Measurements from ENCODE around the gene TPO.
"Not testable (repeated sequence)": the region's sequence is repeated elsewhere in the genome, so short reads cannot be mapped to it uniquely, and the experiment has no call there.

TPO gene

DNA sequence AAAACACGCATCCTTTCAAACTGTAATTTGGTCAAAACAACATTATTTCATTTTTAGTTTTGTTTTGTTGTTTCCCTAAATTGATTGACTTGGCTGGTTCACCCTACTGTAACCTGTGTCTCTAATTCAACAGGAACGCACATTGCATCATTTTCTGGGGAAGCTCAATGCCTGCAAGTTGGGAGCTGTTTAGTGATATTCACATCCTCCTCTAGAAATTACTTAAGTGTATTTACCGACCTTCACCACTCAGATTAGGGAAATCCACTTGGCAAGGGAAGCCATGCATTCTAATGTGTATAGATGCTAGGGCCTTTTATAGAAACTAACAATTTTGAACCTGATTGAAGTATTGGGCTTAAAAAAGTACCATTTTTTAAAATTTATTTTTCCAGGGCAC is 7.3 kb upstream of the TPO start:
- DNase-seq (ENCODE audit: low read depth): no peak

DNA sequence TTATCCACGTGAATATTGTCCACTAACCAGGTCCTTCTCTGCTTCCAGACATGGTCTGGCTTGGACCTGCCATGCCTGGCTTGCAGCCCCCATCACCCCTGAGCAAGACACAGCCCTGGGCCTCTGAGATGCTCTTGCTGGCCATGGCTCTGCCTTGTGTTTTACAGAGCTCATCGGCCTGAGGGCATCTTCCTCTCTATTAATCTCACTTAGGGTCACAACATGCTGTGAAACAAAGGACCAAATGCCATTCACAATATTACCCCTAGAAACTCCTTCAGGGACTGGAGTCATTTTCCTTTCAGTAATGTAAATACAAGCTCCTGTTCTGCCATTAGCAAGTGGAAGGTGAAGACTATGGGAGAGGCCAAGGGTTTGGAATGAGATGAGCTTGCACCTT is 6.8 kb upstream of the TPO start:
- no peak for DNase-seq (ENCODE audit: low read depth)

DNA sequence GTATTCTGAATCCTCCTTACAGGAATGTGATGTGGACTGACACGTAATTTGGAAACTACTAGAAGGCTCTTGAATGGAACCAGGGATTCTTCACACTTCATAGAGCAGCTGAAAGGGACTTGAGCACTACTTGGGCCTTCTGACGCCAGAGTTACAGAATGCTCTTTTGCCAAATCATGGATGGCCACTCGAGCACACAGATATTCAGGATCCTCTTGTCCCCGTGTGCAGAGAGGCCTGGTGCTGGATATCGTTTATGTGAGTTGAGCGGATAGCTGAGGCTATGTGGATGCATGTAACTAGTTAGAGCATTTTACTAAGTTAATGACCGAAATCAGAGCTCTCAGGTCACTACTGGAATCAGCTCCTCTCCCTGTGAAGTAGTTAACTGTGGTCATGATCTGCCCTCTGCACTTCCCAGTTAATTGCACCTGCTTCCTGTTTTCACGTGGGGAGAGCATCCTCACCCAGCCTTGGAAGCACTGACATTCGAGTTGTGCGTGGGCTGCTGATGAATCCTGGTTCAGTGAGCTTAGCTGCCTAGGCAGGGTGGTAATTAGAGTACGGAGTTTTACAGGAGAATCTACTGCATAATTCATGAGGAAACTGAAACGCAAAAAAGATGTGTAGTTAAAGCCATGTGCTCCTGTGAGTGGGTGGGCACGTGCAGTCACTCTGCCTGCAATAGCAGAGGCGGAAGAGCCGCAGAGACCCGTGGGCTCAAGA is 5.2 kb upstream of the TPO start:
- DNase-seq (ENCODE audit: low read depth): no peak

DNA sequence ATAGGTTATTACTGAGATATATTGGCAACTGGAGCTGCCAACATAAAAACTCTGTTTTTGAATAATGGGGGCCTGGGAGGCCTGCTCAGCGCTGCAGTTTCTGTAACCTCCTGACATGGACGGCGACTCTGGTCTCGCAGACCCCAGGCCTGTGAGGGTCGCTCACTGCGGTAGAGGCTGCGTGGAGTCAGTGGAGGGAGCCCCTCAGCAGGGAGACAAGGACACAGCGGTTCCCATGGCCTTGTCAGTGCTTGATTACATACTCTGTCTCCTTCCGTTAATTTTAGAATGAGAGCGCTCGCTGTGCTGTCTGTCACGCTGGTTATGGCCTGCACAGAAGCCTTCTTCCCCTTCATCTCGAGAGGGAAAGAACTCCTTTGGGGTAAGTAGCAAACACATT is 858 bp downstream of the TPO start:
- DNase-seq (ENCODE audit: low read depth): no peak

DNA sequence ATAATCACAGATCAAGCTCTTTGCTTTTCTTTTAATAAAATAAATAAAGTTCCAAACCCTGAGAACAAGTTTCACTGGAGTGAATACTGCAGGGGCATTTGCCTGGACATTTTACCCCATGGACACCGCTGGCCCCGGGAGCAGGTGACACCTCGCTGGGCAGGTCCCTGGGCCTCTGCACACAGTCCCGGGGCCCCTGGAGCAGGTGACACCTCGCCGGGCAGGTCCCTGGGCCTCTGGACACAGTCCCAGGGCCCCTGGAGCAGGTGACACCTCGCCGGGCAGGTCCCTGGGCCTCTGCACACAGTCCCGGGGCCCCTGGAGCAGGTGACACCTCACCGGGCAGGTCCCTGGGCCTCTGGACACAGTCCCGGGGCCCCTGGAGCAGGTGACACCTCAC is 1.6 kb downstream of the TPO start:
- DNase-seq (ENCODE audit: low read depth): not testable (repeated sequence)

DNA sequence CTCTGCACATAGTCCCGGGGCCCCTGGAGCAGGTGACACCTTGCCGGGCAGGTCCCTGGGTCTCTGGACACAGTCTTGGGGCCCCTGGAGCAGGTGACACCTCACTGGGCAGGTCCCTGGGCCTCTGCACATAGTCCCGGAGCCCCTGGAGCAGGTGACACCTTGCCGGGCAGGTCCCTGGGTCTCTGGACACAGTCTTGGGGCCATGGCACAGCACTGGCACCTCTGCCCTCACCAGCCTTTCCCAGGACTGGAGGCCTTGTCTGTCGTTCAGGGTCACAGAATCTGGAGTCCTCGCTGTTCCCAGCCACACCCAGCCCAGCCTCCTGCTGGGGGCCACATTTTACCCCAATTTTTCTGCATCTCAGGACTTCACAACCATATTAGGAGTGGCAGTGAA is 2.2 kb downstream of the TPO start:
- DNase-seq (ENCODE audit: low read depth): no peak

DNA sequence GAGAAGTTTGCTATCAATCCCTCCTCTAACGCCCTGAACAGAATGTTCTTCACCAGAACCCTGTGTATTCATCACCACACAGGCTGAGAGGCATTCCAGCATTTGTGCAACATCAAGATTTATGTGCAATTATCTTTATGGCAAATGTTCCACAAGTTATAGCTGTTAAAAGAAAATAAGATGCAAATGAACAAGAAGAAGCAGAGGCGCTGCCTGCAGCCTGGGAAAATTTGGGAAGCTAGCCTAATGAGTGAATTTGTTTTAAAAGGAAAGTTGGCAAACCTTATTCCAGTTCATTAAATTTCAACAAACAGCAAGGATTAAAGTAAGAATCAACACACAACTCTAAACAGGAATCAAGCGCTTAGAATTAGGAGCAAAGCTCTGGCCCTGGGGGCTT is 5.3 kb downstream of the TPO start:
- no peak for DNase-seq (ENCODE audit: low read depth)

DNA sequence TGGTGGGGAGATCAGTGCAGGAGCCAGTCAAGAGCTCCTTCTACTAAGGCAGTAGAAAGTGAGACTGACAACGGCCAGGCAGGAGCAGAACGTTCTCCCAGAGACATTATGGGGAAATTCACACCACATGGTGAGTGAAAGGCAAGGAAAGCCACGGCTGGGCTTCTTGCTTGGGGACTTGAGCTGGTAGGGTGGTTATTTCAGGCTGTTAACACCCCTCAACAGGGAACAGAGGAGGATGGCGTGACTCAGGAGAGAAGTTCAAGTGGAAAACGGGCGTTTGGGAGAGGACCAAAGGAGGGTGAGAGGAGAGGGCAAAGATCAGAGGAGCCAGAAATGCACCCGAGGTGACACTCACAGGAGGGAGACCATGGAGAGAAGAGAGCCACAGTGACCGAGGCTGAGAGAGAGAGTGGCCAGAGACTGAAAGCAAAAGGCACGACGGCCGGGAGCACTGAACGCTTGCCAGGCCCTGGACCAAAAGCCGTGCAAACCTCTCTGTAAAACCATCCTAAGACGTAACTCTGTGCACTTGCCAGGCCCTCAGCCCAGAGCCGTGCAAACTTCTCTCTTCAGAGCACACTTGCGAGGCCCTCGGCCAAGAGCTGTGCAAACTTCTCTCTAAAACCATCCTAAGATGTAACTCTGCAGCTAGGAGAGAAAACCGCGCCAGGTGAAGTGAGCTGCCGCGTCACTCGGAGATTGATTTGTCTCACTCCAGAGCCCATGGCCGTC is 7.7 kb downstream of the TPO start:
- no peak for DNase-seq (ENCODE audit: low read depth)

DNA sequence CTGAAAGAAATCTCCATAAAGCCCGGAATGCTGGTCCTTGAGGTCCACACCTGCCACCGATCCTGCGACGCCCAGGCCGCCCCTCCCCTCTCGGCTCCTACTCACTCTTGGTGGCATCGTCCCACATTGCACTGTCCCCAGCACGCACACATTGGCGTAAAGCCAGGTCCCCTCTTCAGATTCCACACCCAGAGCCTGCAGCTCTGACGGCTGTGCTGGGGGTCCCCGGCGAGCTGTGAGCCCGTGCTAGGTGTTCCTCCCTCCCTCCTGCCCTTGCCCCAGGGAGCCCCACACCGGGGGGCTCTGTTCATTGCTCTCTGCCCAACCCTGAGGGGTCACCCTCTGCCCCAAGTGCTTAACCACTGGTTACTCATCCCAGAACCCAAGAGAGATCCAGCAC is 8.5 kb downstream of the TPO start:
- no peak for DNase-seq (ENCODE audit: low read depth)

DNA sequence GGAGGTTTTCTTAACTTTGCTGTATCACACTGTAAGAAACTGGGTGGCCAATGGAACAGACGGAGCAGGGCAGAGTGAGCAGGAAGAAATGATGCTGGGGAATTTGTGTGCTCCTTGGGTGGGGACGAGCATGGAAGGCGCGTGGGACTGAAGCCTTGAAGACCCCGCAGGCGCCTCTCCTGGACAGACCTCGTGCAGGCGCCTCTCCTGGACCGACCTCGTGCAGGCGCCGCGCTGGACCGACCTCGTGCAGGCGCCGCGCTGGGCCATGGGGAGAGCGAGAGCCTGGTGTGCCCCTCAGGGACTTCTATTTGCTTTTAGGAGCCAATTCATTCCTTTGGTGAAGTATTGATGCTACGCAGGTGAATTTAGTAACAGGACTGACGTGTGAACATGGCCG is 8.9 kb downstream of the TPO start:
- no peak for DNase-seq (ENCODE audit: low read depth)

DNA sequence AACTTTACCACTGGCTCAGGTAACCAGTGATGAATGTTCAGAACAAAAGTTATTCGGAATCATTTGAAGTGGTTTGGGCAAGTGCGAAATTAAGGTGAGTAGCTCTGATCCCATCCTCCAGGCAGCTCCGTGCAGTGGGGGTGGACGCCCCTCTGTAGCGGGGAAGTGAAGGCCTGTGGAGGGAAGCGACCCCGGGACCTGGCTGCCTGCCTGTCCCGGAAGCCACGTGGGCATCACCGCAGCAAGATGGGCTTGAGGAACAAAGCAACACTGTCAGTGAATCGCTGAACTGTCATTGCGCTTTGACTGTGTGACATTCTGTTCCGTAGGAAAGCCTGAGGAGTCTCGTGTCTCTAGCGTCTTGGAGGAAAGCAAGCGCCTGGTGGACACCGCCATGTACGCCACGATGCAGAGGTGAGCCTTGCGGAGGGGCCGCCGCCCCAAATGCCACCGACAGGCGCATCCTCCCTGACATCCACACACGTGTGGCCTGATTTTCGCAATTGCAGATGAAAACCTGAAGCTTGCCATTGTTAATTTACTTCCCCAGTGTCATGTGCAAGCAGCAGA is 9.5 kb downstream of the TPO start:
- no peak for DNase-seq (ENCODE audit: low read depth)

DNA sequence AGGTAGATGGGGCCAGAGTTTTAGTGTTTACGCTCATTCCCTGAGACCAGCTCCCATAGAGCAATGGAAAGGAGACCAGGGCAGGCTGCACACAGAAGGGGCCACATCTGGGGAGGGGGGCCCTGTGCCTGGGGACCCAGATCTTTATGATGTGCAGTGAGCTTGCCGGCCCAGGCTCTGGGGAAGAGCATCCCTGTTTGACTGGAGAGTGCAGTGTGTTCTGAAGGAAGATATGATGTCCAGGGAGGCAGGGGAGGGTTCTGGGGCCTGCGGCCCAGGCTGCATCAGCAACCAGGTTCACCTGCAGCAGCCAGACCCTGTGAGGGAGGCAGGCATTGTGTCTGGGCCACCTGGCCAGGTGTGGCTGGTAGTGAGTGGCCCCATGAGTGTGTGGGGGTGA is 13.8 kb downstream of the TPO start:
- no peak for DNase-seq (ENCODE audit: low read depth)

DNA sequence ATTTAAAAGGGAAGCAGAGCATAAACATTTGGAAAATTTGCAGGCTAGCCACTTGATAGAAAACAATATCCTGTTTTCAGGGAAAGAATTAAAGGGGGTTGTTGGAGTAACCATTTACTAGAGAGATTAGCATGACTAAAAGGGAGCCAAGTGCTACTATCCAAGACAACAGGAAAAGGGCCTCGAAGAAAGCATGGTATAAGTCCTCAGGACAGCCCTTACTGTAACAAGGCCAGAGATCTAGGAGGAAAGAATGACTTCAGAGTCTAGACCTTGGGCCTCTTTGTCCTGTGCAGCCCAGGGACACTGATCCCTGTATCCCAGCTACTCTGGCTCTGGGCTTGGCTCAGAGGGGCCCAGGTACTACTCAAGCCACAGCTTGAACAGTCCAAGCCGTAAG is 16.6 kb downstream of the TPO start:
- DNase-seq (ENCODE audit: low read depth): no peak

DNA sequence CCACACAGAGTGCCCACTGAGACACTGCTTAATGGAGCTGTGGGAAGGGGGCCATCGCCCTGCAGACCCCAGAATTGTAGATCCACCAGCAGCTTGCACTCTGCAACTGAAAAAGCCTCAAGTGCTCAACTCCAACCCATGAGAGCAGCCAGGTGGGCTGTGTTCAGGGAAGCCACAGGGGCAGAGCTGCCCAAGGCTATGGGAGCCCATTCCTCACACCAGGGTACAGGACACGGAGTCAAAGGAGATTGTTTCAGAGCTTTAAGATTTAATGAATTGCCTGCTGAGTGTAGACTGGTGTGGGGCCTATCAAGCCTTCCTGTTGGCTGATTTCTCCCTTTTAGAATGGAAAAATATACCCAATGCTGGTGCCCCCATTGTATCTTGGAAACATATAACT is 17.2 kb downstream of the TPO start:
- DNase-seq (ENCODE audit: low read depth): no peak

DNA sequence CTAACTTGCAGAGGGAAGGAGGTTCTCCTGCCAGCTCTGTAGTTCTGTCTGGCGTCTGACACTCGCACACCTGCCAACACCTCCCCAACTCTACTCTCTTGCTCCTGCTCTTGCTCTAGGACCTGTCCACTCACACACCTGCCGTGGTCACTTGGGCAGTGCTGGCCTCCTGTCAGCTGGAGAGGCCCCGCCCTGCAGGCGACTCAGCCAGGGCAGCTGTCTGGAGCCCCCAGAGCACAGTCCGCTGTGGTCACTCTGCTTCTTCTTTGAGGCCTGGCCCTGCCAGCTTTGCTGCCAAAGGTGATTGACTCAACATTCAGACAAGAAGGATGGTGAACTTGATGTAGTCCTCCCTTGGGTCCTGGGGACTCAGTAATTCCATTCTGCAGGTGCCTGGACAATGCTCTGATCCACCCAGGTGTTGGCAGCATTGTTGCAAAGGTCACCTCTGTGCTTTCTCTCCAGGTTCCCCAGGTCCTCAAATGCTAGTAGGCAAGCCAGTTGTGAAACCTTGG is 18.7 kb downstream of the TPO start:
- DNase-seq (ENCODE audit: low read depth): no peak

DNA sequence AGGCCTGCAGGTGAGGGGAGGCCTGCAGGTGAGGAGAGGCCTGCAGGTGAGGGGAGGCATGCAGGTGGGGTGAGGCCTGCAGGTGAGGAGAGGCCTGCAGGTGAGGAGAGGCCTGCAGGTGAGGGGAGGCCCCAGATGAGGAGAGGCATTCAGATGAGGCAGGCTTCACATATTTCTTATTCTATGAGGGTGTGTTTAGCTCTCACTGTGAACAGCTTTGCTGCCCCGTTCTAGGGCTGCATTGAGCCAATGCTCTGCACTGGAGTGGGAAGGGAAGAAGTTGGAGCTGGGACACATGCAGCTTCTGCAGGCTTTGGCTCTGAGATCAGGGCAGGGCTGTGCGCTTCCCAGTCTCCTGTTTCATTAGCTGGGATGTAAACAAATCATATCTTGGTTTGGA is 19.5 kb downstream of the TPO start:
- DNase-seq (ENCODE audit: low read depth): no peak

DNA sequence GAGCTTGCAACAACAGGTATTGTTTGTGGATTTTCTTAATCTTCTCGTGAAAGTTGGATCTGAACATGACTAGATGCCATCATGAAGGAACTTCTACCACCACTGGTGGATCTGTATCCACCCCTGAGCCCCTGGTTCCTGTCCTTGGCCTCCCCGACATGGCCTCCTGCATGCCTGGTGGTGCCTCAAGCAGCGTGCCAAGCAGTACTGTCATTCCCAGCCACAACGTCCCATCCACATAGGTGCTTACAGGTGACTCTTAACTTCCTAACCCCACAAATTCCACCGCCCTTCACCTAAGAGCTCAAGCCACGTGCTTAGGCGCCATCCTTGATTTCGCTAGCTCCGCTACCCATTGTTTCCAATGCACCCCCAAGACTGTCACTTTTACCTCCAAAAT is 23.1 kb downstream of the TPO start:
- no peak for DNase-seq (ENCODE audit: low read depth)

DNA sequence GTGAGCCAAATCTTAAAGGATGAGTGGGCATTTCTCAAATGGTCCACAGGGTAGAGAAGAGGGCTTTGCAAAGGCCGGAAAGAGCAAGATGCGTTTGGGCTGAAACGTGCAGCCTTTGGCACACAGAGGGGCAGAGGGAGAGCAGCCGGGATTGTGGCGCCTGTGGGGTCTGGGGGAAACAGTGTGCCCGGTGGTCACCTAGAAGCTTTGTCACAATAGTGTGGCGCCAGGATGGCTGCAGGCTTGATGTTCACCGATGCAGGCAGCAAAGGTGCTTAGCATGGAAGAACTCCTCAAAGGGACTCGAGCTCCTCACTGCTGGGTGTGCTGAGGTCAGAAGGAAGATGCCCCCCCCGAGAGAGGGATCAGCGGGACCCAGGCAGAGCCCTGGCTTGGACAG is 23.8 kb downstream of the TPO start:
- DNase-seq (ENCODE audit: low read depth): no peak

DNA sequence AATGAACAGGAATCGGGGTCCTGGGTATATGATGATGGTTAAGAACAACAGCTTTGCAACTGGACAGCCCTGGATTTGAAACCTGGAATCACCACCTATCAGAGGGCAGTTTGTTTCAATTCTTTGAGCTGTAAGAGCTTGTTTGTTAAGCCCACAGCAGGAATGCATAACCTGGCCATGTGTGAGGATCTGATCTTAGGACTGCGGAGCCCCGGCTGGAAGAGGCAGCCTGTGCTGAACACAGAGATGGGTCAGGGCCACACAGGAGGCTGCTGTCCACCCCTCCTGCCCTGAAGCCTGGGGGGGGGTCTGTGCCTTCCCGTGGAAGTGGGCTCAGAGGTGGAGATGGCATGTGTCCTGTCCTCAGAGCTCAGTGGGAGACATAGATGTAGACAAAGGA is 24.3 kb downstream of the TPO start:
- DNase-seq (ENCODE audit: low read depth): no peak

DNA sequence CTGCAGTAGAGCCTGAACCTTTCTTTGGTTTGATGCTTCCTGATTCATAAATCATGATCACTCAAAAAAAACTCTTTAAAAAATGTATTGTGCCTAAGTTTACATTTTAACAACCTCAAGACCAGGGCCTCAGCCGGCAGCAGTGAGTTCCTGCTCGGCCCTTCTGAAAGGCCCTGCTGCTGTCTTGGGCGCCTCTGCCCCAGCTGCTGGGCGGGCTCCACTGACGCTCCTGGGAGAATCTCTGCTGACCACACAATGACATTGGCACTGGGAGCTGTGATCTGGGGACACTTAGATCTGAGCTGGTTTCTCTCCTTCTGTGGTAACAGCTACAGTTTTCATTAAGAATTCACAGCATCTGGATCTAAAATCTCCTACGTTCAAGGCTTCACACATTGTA is 25.7 kb downstream of the TPO start:
- DNase-seq (ENCODE audit: low read depth): no peak

DNA sequence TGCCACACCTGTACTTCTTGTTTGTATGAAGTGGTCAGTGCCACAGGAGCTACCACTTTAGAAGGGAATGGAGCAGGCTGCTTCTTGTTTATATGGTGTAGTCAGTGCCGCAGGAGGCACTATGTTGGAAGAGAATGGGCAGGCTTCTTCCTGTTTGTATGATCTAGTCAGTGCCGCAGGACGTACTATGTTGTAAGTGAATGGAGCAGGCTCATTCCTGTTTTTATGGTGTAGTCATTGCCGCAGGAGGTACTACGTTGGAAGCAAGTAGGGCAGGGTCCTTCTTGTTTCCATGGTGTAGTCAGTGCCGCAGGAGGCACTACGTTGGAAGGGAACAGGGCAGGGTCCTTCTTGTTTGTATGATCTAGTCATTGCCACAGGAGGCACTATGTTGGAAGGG is 27.3 kb downstream of the TPO start:
- no peak for DNase-seq (ENCODE audit: low read depth)

DNA sequence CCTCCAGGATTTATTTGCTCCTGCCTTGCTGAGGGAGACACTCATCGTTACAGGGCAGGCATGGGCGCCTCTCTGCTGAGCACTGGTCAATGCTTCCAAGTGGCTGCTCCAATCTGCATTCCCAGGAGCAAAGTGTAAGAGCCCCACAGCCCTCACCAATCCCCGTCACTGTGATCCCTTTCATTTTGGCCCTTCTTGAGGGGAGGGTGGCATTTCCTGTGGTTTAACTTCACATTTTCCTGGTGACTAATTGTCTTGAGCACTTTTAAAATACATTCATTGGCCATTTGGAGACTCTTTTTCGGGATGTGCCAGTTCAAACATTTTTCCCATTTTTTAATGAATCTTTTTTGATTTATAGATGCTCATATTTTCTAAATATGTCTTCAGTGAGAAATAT is 33.0 kb downstream of the TPO start:
- no peak for DNase-seq (ENCODE audit: low read depth)

DNA sequence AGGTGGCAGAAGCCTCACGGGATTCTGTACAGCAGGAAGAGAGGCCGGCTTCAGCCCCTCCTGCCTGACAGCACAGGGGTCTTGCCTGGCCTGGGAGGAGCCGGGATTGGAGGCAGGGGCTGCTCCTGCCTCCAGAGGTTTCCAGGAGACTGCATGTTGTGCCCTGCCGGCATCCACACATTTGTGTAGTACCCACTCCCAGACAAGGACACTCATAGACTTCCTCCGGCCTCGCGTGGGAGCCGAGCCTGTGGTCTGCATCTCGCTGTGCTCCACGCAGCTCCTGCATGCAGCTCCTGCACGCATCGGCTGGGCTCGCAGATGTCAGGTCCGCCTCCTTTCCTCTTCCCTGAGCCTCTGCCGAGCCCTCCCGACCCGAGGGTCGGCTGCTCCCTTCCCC is 34.7 kb downstream of the TPO start:
- no peak for DNase-seq (ENCODE audit: low read depth)

DNA sequence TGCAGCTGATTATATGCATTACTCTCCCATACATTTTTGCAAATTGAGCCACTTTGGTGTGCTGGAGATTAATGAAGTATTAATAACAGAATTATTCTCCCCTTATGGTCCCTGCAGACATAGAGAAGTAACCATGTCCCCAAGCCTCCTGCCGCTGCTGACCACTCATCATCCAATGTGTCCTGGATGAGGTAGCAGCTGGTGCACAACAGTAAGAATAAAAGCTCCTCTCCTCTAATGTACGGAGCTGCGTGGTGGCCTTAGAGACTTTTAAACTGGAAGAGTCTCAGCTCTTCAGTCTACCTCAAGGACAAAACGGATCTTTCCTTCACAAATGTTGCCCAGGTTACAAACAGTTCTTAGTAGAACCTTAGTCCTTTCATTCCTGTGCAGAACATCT is 37.7 kb downstream of the TPO start:
- no peak for DNase-seq (ENCODE audit: low read depth)

Data from activated gamma-delta T cell treated with anti-CD3 and anti-CD28 coated beads, Interleukin-2, amount 50 U/mL, for 16 hours (primary cell).